Measurements from ENCODE around the gene CABLES1.

Gene CABLES1

DNA sequence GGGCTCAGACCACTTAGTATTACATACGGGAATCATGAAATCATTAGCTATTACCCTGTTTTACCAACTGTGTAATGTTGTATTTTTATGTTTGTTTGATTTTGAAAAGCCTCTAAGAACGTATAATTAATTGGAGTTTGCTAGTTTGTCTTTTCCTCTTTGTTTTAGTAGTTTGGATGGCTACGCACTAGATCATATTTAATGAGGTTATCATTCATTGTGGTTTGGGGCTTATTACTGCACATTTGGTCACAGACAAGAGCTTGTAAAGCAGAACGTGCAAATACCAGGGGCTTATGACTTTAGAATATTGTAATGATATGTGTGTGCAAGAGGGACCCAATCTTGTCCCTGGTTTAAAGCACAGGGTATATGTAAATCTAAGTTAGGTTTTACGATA, 10.3 kb downstream of the CABLES1 start:
- POLR2A ChIA-PET (ENCODE audit: low non-redundant PET), result no interaction called here
- TF ChIP-seq, protein P1, sequence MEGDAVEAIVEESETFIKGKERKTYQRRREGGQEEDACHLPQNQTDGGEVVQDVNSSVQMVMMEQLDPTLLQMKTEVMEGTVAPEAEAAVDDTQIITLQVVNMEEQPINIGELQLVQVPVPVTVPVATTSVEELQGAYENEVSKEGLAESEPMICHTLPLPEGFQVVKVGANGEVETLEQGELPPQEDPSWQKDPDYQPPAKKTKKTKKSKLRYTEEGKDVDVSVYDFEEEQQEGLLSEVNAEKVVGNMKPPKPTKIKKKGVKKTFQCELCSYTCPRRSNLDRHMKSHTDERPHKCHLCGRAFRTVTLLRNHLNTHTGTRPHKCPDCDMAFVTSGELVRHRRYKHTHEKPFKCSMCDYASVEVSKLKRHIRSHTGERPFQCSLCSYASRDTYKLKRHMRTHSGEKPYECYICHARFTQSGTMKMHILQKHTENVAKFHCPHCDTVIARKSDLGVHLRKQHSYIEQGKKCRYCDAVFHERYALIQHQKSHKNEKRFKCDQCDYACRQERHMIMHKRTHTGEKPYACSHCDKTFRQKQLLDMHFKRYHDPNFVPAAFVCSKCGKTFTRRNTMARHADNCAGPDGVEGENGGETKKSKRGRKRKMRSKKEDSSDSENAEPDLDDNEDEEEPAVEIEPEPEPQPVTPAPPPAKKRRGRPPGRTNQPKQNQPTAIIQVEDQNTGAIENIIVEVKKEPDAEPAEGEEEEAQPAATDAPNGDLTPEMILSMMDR (conservative IDR thresholded peaks at IDR 0.05; ENCODE audit: low read depth), result no peak
- CTCF ChIA-PET, result interaction anchor here (0.6 kb wide), 1 partner anchor 131 kb away, joined by 3 read pairs; no protein-coding TSS in a partner anchor
- no peak for DNase-seq (ENCODE audit: low spot score)
- no peak overlapping the region for H3K27ac ChIP-seq

- POLR2A ChIA-PET (ENCODE audit: low non-redundant PET), result interaction anchor here (0.5 kb wide), 1 partner anchor 135 kb away, joined by 6 read pairs; no protein-coding TSS in a partner anchor
- CTCF ChIA-PET, result interaction anchor here (0.6 kb wide), 2 partner anchors 9 to 910 kb away, joined by 3 read pairs; no protein-coding TSS in a partner anchor
Observed at GRCh38 chr18:23146861-23147469, 11.7 kb downstream of the CABLES1 start.

DNA sequence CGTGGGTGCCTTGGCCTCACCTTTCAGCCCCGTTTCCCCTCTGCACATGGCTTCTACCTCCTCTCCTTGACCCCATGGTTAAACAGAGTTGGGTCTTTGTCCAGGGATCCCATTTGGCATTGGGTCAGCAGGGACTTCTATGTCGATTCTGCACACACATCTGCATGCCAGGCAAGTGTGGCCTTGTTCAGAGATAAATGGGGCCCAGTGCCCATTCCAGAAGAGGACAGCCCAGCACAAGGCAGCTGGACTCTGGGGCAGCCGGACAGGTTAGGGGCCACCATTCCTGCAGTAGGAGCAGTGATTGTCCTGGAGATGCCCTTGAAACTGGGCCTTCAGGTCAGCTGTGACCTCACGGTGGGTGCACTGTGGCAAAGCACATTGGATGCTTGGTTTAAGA, 13.1 kb downstream of the CABLES1 start:
- TF ChIP-seq, protein P1 (conservative IDR thresholded peaks at IDR 0.05; ENCODE audit: low read depth), result no peak
- DNase-seq (ENCODE audit: low spot score), result no peak
- CTCF ChIA-PET, result no interaction called here
- POLR2A ChIA-PET (ENCODE audit: low non-redundant PET), result no interaction called here
- H3K27ac ChIP-seq, result no peak overlapping the region

More at GRCh38 chr18:23146861-23147469, 11.7 kb downstream of the CABLES1 start:
- no peak for DNase-seq (ENCODE audit: low spot score)
- H3K27ac ChIP-seq, result no peak overlapping the region
- TF ChIP-seq, protein P1 (conservative IDR thresholded peaks at IDR 0.05; ENCODE audit: low read depth), result no peak

DNA sequence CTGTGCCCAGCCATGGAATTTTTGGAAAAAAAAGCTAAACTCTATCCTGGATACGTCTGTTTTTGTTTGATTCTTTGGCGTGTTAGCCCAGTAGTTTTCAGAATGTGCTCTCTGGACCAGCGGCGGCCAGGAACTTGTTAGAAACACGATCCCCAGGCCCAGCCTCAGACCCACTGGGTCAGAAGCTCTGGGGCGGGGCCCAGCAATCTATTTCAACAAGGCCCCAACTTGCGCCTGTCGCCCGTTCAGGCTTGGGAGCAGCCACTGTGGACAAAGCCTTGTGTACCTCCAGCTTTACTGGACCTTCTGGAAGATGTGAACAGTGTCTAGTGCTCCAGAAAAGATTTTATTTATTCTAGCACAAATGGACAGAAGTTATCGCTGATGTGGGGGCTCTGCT, 14.3 kb downstream of the CABLES1 start:
- no peak for DNase-seq (ENCODE audit: low spot score)
- no peak overlapping the region for H3K27ac ChIP-seq
- POLR2A ChIA-PET (ENCODE audit: low non-redundant PET), result no interaction called here
- CTCF ChIA-PET, result interaction anchor here (0.6 kb wide), 1 partner anchor 60 kb away, joined by 4 read pairs; no protein-coding TSS in a partner anchor
- TF ChIP-seq, protein P1 (conservative IDR thresholded peaks at IDR 0.05; ENCODE audit: low read depth), result no peak

DNA sequence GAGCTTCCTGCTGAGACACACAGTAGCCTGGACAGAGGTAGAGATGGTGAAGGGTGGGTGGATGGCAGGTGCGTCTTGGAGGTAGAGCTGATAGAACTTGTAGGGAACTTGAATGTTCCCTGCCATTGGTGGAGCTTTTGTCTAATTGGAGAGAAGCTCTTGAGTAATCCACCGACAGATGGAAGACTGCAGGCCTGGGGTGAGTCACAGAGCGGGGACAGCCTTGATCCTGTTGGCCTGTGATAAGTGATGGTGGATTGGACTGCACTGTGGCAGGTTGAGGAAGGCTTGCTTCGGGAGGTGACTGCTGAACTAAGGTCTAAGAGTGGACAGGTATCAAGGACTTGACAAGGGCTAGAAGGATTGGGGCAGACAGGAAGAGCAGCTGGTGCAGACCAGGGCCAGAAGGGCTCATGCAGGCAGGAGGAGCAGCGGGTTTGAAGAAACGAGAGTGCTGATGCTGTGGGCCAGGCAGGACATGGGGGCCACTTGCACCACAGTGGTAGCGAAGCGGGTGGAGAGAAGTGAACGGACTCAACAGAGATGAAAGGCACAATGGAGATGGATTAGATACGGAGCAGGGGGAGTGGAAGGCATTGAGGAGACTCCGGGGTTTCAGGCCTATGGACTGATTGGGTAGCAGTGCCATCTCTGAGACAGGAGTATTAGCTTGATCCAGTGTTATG, 16.3 kb downstream of the CABLES1 start:
- DNase-seq (ENCODE audit: low spot score), result no peak
- CTCF ChIA-PET, result no interaction called here
- TF ChIP-seq, protein P1 (conservative IDR thresholded peaks at IDR 0.05; ENCODE audit: low read depth), result no peak
- POLR2A ChIA-PET (ENCODE audit: low non-redundant PET), result interaction anchor here (1.1 kb wide), 1 partner anchor 359 kb away, joined by 4 read pairs; no protein-coding TSS in a partner anchor
- no peak overlapping the region for H3K27ac ChIP-seq

DNA sequence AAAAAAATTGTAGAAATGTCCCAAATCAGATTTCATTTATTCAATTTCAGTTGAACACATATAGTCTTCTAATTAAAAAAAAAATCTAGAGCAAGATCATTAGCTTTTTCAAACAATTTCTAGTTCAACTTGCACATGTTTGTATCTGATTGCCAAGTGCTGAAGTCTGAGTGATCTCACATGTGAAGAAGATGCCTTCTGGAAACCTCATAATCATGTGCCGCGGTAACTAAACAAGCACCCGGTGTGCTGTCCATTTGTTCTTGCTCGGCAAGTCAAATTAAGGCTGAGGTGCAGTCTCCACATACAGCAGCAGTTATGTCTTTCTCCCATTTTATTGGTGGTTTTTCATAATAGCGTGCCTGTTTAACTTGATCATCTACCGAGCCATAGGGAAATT, 18.7 kb downstream of the CABLES1 start:
- CTCF ChIA-PET, result no interaction called here
- H3K27ac ChIP-seq, result no peak overlapping the region
- no peak for DNase-seq (ENCODE audit: low spot score)
- TF ChIP-seq, protein P1 (conservative IDR thresholded peaks at IDR 0.05; ENCODE audit: low read depth), result no peak
- POLR2A ChIA-PET (ENCODE audit: low non-redundant PET), result no interaction called here
